ENCODE data around the gene MAD1L1.

The MAD1L1 gene

GRCh38 chr7:2105917-2106316, 126.8 kb downstream of the MAD1L1 start:
- no peak for DNase-seq (ENCODE audit: low read depth in 2 of 2)

- DNase-seq (ENCODE audit: low read depth in 2 of 2): no peak
Measured at GRCh38 chr7:2105280-2105679, 127.5 kb downstream of the MAD1L1 start.

- no peak for DNase-seq (ENCODE audit: low read depth in 2 of 2)
Measured at GRCh38 chr7:2104716-2105115, 128.0 kb downstream of the MAD1L1 start.

GRCh38 chr7:2104107-2104710, 128.5 kb downstream of the MAD1L1 start:
- peak; percentile 56 to 75 for DNase-seq (ENCODE audit: low read depth in 2 of 2)

GRCh38 chr7:2103071-2103898, 129.5 kb downstream of the MAD1L1 start:
- DNase-seq (ENCODE audit: low read depth in 2 of 2): no peak

- DNase-seq (ENCODE audit: low read depth in 2 of 2): no peak
Measured at GRCh38 chr7:2102375-2102723, 130.4 kb downstream of the MAD1L1 start.

GRCh38 chr7:2101630-2102374, 130.9 kb downstream of the MAD1L1 start:
- no peak for DNase-seq (ENCODE audit: low read depth in 2 of 2)

- DNase-seq (ENCODE audit: low read depth in 2 of 2): no peak
Measured at GRCh38 chr7:2100278-2101208, 132.2 kb downstream of the MAD1L1 start.

- DNase-seq (ENCODE audit: low read depth in 2 of 2): no peak
Measured at GRCh38 chr7:2099048-2099957, 133.4 kb downstream of the MAD1L1 start.

- DNase-seq (ENCODE audit: low read depth in 2 of 2): no peak
Measured at GRCh38 chr7:2098496-2098895, 134.2 kb downstream of the MAD1L1 start.

GRCh38 chr7:2098056-2098455, 134.7 kb downstream of the MAD1L1 start:
- no peak for DNase-seq (ENCODE audit: low read depth in 2 of 2)

GRCh38 chr7:2097492-2097891, 135.3 kb downstream of the MAD1L1 start:
- no peak for DNase-seq (ENCODE audit: low read depth in 2 of 2)

- no peak for DNase-seq (ENCODE audit: low read depth in 2 of 2)
Measured at GRCh38 chr7:2096692-2097387, 135.9 kb downstream of the MAD1L1 start.

GRCh38 chr7:2095436-2095835, 137.3 kb downstream of the MAD1L1 start:
- no peak for DNase-seq (ENCODE audit: low read depth in 2 of 2)

- DNase-seq (ENCODE audit: low read depth in 2 of 2): no peak
Measured at GRCh38 chr7:2094454-2095045, 138.2 kb downstream of the MAD1L1 start.

- no peak for DNase-seq (ENCODE audit: low read depth in 2 of 2)
Measured at GRCh38 chr7:2093843-2094220, 138.9 kb downstream of the MAD1L1 start.

GRCh38 chr7:2093215-2093842, 139.4 kb downstream of the MAD1L1 start:
- DNase-seq (ENCODE audit: low read depth in 2 of 2): no peak

- no peak for DNase-seq (ENCODE audit: low read depth in 2 of 2)
Measured at GRCh38 chr7:2092279-2092678, 140.5 kb downstream of the MAD1L1 start.

All from stimulated activated CD4-positive, alpha-beta T cell treated with anti-CD3 and anti-CD28 coated beads, Interleukin-12 subunit alpha, Interleukin-12 subunit beta, amount 100 ng/mL, for 24 hours (primary cell).